K562 (cell line): ENCODE results near the gene AGRN. TPM values are rescaled to one million over a fixed set of nuclear protein-coding genes. Genes with fewer than 3 reads are reported as not detected.

Experiments
- CLOCK ChIP-seq: fragments of 250-450 bp; sonication (Bioruptor Pico); IDR thresholded peaks from 2 replicates; pipeline ENCODE4 v1.4.0; 2020; ENCODE audit warnings: mild to moderate bottlenecking, moderate library complexity, borderline replicate concordance
- FIP1L1 ChIP-seq: fragments of 200-400 bp; formaldehyde crosslinking; IDR thresholded peaks from 2 replicates; pipeline ENCODE4 v1.6.1; 2018; ENCODE audit warnings: mild to moderate bottlenecking, low read depth, low read length; ENCODE audit not compliant: poor library complexity, severe bottlenecking
- FOSL1 ChIP-seq: fragments of 200-800 bp; sonication (Bioruptor generic); conservative IDR thresholded peaks from 2 replicates; pipeline ENCODE4 v1.6.1; 2016; ENCODE audit warnings: missing genetic modification characterization, missing compliant biosample characterization
- GATA2 ChIP-seq: sonication (generic); formaldehyde crosslinking; IDR thresholded peaks from 2 replicates; pipeline ENCODE4 v1.4.0; 2020; ENCODE audit warnings: mild to moderate bottlenecking, missing genetic modification reagents
- HEY1 ChIP-seq: fragments of 250-450 bp; sonication (Bioruptor Pico); IDR thresholded peaks from 2 replicates; pipeline ENCODE4 v1.5.0; 2020; ENCODE audit warnings: mild to moderate bottlenecking, moderate library complexity, borderline replicate concordance
- PATZ1 ChIP-seq: fragments of 250-450 bp; sonication (Bioruptor Pico); IDR thresholded peaks from 2 replicates; pipeline ENCODE4 v1.5.0; 2020; ENCODE audit warnings: mild to moderate bottlenecking, borderline replicate concordance
- SMARCC2 ChIP-seq: fragments of 450-650 bp; IDR thresholded peaks from 2 replicates; pipeline ENCODE4 v1.6.1; 2017; ENCODE audit warnings: antibody characterized with exemption, moderate library complexity, mild to moderate bottlenecking, low read depth
- TCF7 ChIP-seq: sonication (generic); IDR thresholded peaks from 2 replicates; pipeline ENCODE4 v1.6.1; 2016; ENCODE audit warnings: antibody characterized with exemption, borderline replicate concordance
- TCFL5 ChIP-seq: fragments of 250-450 bp; sonication (Bioruptor Pico); conservative IDR thresholded peaks from 2 replicates; pipeline ENCODE4 v1.6.1; 2021; ENCODE audit warnings: mild to moderate bottlenecking, moderate library complexity, matching md5 sums
- TEAD2 ChIP-seq: fragments of 450-650 bp; IDR thresholded peaks from 2 replicates; pipeline ENCODE4 v1.6.1; 2016; ENCODE audit warnings: missing genetic modification characterization, control low read depth, missing compliant biosample characterization
- ZNF318 ChIP-seq, 2 experiments: fragments of 450-650 bp; IDR thresholded peaks; 2 replicates each; pipeline ENCODE4 v1.6.1; 2016; ENCODE audit warnings: mild to moderate bottlenecking in 2 of 2, borderline replicate concordance in 1 of 2, low read depth in 1 of 2, moderate library complexity in 1 of 2
- ZNF699 ChIP-seq: fragments of 250-450 bp; sonication (Bioruptor Pico); IDR thresholded peaks from 2 replicates; pipeline ENCODE4 v1.8.0; 2021; ENCODE audit warnings: mild to moderate bottlenecking, moderate library complexity; ENCODE audit not compliant: insufficient replicate concordance
- polyA plus RNA-seq, 8 experiments: library from polyadenylated mRNA; depleted of rRNA in 4 of 8; stranded (reverse) in 5 of 8; unstranded in 3 of 8; fragments of >200 nt; fragmentation: Nextera tagmentation in 2 of 8; fragmentation: Illumina TruSeq in 1 of 8; extraction: Ambion mirVana in 2 of 8; extraction: Trizol in 1 of 8; gene quantifications; 2 replicates each; pipeline versions ENCODE4 v1.2.1 to v1.2.3, GENCODE V29; 2011 to 2014; ENCODE audit warnings: inconsistent platforms in 1 of 8, missing spikeins in 1 of 8
- total RNA-seq, 7 experiments: library from RNA; depleted of rRNA in 6 of 7; stranded (reverse); fragments of >200 nt in 6 of 7; fragmentation: Illumina TruSeq in 2 of 7; extraction: Trizol in 2 of 7; gene quantifications; 2 replicates each; pipeline versions ENCODE4 v1.2.1 to v1.2.3, GENCODE V29; 2011 to 2021; ENCODE audit warnings: low replicate concordance in 1 of 7

AGRN gene
- total and polyA plus RNA-seq, 9 of the 15 experiments (the other 6 are each of a cell fraction or from before 2014, with no cell fraction given), result 0.04 to 111 (median 18.1) TPM

- TF ChIP-seq ZNF318 (IDR thresholded peaks at IDR 0.05; ENCODE audit: borderline replicate concordance in 1 of 2, low read depth in 1 of 2) (no peak), ZNF699 (CRISPR knock-in tag) (no peak), TCF7 (peak; percentile 46; the same call in 1 of the 2 replicates), TCFL5 (CRISPR knock-in tag) (no peak), TEAD2 (tag) (peak; percentile 51; the same call in 1 of the 2 replicates), FOSL1 (tag) (no peak), HEY1 (CRISPR knock-in tag) (no peak), CLOCK (CRISPR knock-in tag) (0 out of 2 replicates have a peak, but pooled peaks have one; percentile 53), FIP1L1 (no peak), PATZ1 (CRISPR knock-in tag) (no peak), SMARCC2 (no peak), GATA2 (CRISPR knock-in tag) (peak; percentile 83)
Observed at GRCh38 chr1:1004780-1005697, 14.9 kb upstream of the AGRN start (continued).
